D721Med (cell line): ENCODE results near the gene C2orf42.
"Not testable (repeated sequence)": the region's sequence is repeated elsewhere in the genome, so short reads cannot be mapped to it uniquely, and the experiment has no call there.

ENCODE experiments used
- DNase-seq: peaks from one replicate; pipeline ENCODE4 v3.0.0; 2011; ENCODE audit warnings: low spot score; ENCODE audit not compliant: insufficient read length
- FAIRE-seq: peaks from 2 replicates; lab custom pipeline; 2011; peaks lifted over from hg19 to GRCh38; lab: Jason Lieb, UNC
- TF ChIP-seq, protein P1 (sequence below): IDR thresholded peaks from 2 replicates; pipeline ENCODE4 v1.5.1; 2012; ENCODE audit warnings: mild to moderate bottlenecking, control low read depth; ENCODE audit not compliant: insufficient read depth; ENCODE audit errors: missing control alignments

C2orf42 gene

DNA sequence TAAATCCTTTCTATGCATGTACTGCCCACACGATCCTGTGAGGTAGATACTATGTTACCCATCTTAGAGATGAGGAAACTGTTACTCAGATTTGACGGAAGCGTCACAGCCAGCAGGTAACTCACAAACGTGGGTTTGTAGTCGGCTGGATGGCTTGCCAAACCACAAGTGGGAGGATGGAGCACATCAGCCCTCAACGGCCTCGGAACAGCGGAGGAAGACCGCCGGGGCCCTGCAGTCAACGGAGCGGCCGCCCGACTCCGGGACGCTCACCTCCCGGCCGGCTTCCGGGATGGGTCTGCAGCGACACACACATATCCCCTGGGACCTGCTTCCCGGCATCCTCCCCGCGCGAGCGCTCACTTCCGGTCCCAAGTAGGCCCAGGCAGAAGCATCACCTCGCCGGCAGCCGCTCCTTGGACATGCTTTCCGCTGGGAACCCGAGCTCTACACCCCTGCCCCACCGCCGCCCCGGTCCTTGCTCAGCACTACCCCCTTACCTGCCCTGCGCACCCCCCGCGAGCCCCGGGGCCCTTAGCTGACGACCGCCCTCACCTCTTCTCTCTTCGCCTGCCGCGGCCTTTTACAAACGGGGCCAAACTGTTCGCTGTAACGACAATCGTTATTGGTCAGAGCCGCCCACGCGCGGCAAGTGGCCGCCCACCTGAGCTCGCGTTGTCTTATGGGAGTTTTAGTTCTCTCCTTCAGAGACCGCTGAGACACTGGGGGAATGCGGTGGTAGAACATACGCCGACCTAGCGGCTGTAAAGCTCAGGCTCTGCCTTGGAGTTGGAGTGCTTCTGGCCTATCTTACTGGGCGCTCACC, at the start of gene C2orf42:
C2orf42 (minus strand) TSS at position 602 of the 826 bp plus-strand sequence. CDS start 9,034 bp downstream, outside the sequence.
- FAIRE-seq (no peak), DNase-seq (peak; percentile 92)
- TF ChIP-seq, protein P1, sequence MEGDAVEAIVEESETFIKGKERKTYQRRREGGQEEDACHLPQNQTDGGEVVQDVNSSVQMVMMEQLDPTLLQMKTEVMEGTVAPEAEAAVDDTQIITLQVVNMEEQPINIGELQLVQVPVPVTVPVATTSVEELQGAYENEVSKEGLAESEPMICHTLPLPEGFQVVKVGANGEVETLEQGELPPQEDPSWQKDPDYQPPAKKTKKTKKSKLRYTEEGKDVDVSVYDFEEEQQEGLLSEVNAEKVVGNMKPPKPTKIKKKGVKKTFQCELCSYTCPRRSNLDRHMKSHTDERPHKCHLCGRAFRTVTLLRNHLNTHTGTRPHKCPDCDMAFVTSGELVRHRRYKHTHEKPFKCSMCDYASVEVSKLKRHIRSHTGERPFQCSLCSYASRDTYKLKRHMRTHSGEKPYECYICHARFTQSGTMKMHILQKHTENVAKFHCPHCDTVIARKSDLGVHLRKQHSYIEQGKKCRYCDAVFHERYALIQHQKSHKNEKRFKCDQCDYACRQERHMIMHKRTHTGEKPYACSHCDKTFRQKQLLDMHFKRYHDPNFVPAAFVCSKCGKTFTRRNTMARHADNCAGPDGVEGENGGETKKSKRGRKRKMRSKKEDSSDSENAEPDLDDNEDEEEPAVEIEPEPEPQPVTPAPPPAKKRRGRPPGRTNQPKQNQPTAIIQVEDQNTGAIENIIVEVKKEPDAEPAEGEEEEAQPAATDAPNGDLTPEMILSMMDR: no peak

- no peak for FAIRE-seq
- TF ChIP-seq, protein P1: no peak
- DNase-seq: no peak
Measured at GRCh38 chr2:70240599-70240998, 49.8 kb upstream of the C2orf42 start.

DNA sequence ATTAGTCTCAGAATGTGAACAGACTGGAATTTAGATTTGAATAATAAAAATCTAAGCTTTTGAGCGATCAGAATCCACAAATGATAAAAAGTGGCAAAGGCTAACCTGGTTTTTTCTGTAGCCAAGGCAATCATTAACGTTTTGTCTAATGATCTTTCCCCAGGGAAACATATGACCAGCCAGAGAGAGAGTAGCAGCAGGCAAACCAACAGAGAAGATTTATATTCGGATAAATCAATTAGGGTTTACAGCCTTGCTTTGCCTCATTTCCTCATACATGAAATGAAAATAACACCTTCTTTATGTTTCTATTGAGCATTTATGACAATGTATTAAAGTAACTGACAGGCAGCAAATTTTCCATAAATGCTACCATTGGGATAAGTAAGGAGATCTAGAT, 43.1 kb upstream of the C2orf42 start:
- DNase-seq: no peak
- no peak for FAIRE-seq
- TF ChIP-seq, protein P1: no peak

DNA sequence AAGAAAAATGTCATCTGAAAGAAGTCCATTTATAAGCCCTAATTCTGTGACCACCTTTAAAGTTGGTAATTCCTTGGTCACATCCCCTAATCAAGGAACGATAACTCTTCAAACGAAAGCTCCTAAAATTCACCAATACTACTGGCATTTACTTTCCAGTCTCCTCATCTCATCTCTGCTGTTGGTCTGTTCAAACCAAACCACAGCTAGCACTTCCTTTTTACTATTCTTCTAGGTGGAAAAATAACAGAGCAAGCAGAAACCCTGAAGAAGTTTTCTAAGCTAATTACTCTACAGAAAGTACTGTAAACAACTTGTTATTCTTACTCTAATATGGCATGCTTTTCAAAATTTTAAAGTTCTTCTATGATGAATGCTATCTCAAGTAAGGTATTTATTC, 36.0 kb upstream of the C2orf42 start:
- TF ChIP-seq, protein P1: no peak
- DNase-seq (no peak), FAIRE-seq (no peak)

- FAIRE-seq, DNase-seq: not testable (repeated sequence)
Measured at GRCh38 chr2:70223305-70223704, 32.5 kb upstream of the C2orf42 start.

DNA sequence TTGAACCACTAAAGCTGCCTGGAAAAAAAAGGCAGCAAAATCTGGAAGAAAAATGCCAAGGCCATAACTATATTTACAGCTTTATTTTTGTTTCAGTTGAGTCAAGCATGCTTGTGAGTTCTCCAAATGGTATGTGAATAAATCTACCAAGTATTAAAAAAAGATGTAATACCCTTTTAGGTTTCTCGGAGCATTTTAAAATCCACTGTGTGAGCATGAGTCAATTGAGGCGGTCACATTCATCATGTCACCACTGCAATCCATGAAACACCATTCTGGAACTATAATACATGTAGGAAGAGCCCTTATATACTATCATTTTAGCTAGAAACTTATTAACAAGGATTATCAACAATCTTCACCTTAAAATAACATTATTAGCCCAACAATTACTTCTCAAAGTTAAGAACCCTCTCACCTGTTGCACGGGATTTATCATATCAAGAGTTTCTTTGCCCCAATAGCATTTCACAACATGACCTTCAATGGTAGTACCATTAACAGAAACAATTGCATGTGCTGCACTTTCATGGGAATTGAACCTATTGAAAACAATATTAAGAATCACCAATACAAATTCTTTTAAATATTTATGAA, 24.2 kb upstream of the C2orf42 start:
- TF ChIP-seq, protein P1: no peak
- FAIRE-seq: no peak
- no peak for DNase-seq

- DNase-seq: no peak
- TF ChIP-seq, protein P1: no peak
- no peak for FAIRE-seq
Measured at GRCh38 chr2:70214365-70214764, 23.5 kb upstream of the C2orf42 start.
